Parathyroid adenoma (tissue), 2 donors: ENCODE data around the gene ARID3A.
"Not testable (repeated sequence)": the region's sequence is repeated elsewhere in the genome, so short reads cannot be mapped to it uniquely, and the experiment has no call there.

Experiments
- H2AFZ ChIP-seq: fragments of 300-600 bp; sonication (generic); one replicate; pipeline ENCODE4 v1.7.0; 2017; ENCODE audit warnings: antibody characterized with exemption, mild to moderate bottlenecking
- H3K27ac ChIP-seq: fragments of 300-600 bp; sonication (generic); one replicate; pipeline ENCODE4 v1.7.0; 2017
- H3K27me3 ChIP-seq: fragments of 300-600 bp; sonication (generic); one replicate; pipeline ENCODE4 v1.7.0; 2017; ENCODE audit warnings: low read length; ENCODE audit not compliant: control insufficient read depth, insufficient read depth
- H3K36me3 ChIP-seq: fragments of 300-600 bp; sonication (generic); one replicate; pipeline ENCODE4 v1.7.0; 2017; ENCODE audit warnings: low read length; ENCODE audit not compliant: control insufficient read depth, insufficient read depth
- H3K4me1 ChIP-seq: fragments of 300-600 bp; sonication (generic); one replicate; pipeline ENCODE4 v1.7.0; 2017; ENCODE audit warnings: control low read depth
- H3K4me2 ChIP-seq: fragments of 300-600 bp; sonication (generic); one replicate; pipeline ENCODE4 v1.7.0; 2017; ENCODE audit warnings: low read length
- H3K4me3 ChIP-seq: fragments of 300-600 bp; sonication (generic); one replicate; pipeline ENCODE4 v1.7.0; 2017; ENCODE audit warnings: low read depth, low read length
- H3K79me2 ChIP-seq: fragments of 300-600 bp; sonication (generic); one replicate; pipeline ENCODE4 v1.7.0; 2017; ENCODE audit warnings: control low read depth
- H3K9ac ChIP-seq: fragments of 300-600 bp; sonication (generic); one replicate; pipeline ENCODE4 v1.7.0; 2017; ENCODE audit warnings: mild to moderate bottlenecking
- H3K9me3 ChIP-seq: fragments of 300-600 bp; sonication (generic); one replicate; pipeline ENCODE4 v1.7.0; 2017; ENCODE audit warnings: low read length; ENCODE audit not compliant: control insufficient read depth
- TF ChIP-seq, protein P1 (sequence below): fragments of 300-600 bp; sonication (generic); IDR thresholded peaks from one replicate; pipeline ENCODE4 v1.7.0; 2017; ENCODE audit warnings: antibody characterized with exemption, mild to moderate bottlenecking
- donor health status: primary hyperparathyroidism.

Gene ARID3A

DNA sequence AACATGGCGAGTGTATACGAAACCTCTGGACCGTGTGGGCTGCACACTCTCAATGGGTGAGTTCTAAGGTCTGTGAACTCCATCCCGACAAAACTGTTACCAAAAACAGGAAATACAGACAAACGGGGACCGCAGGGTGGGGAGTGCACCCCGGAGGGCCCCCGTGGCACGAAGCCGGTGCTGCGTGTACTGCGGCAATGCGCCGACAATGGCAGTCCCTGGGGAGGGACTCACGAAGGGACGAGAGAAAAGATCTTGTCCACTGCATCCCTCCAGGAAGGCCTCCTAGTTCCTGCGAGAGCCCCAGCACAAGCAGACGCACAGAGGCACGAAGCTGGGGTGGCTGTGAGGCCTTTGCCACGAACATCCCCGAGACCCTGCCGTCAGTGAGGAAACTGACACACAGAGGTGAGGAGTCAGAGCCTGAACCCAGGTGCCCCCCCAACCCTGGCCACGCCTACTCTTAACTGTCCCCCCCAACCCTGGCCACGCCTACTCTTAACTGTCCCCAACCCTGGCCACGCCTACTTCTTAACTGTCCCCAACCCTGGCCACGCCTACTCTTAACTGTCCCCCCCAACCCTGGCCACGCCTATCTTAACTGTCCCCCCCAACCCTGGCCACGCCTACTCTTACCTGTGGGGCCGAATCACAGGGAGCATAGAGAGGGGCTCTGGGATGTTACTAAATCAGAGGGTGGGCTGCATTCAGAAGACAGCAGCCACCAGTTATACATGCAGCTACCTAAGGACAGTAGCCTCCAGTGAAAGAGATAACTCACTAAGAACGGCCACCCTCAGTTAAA is 37.1 kb upstream of the ARID3A start:
- Histone ChIP-seq H2AFZ (no peak overlapping the region), H3K4me1 (no peaks in the 10 kb centered on the region), H3K4me3 (no peak overlapping the region), H3K4me2 (no peak overlapping the region), H3K9me3 (no peaks in the 10 kb centered on the region), H3K79me2 (peaks cover 15% of the 10 kb centered on the region), H3K9ac (no peak overlapping the region), H3K27ac (no peak overlapping the region), H3K36me3 (no peaks in the 10 kb centered on the region), H3K27me3 (no peaks in the 10 kb centered on the region)
- TF ChIP-seq, protein P1, sequence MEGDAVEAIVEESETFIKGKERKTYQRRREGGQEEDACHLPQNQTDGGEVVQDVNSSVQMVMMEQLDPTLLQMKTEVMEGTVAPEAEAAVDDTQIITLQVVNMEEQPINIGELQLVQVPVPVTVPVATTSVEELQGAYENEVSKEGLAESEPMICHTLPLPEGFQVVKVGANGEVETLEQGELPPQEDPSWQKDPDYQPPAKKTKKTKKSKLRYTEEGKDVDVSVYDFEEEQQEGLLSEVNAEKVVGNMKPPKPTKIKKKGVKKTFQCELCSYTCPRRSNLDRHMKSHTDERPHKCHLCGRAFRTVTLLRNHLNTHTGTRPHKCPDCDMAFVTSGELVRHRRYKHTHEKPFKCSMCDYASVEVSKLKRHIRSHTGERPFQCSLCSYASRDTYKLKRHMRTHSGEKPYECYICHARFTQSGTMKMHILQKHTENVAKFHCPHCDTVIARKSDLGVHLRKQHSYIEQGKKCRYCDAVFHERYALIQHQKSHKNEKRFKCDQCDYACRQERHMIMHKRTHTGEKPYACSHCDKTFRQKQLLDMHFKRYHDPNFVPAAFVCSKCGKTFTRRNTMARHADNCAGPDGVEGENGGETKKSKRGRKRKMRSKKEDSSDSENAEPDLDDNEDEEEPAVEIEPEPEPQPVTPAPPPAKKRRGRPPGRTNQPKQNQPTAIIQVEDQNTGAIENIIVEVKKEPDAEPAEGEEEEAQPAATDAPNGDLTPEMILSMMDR, result no peak

DNA sequence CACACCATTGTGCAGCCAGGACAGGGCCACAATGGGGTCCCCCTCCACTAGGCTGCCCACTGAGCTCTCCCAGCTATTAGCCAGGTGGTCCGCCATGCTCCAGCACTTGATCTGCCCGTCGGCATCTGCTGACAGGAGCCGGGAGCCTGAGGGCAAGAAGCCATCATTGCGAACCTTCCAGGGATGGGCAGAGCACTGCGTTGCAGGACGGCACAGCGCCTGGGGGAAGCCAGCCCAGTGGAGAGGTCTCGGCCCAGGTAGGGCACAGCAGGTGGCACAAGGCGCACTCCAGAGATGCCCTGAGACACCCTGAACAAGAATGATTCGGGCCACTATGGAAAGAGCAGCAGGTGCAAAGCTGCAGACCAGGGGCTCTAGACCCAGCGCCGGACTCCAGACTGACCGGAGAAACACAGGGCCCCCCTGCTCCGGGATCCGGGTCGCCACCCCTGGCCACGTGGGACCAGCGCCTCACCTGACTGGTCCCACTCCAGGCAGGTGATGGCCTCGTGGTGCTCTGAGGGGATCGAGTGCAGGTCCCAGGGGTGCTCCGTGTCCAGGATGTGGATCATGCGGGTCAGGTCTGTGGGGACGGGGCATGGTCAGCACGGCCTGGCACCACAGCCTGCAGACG is 36.1 kb upstream of the ARID3A start:
- Histone ChIP-seq H3K27me3 (no peaks in the 10 kb centered on the region), H2AFZ (no peak overlapping the region), H3K27ac (no peak overlapping the region), H3K4me2 (no peak overlapping the region), H3K4me1 (no peaks in the 10 kb centered on the region), H3K9ac (no peak overlapping the region), H3K4me3 (no peak overlapping the region), H3K79me2 (peaks cover 14% of the 10 kb centered on the region), H3K9me3 (no peaks in the 10 kb centered on the region), H3K36me3 (no peaks in the 10 kb centered on the region)
- TF ChIP-seq, protein P1, result no peak

DNA sequence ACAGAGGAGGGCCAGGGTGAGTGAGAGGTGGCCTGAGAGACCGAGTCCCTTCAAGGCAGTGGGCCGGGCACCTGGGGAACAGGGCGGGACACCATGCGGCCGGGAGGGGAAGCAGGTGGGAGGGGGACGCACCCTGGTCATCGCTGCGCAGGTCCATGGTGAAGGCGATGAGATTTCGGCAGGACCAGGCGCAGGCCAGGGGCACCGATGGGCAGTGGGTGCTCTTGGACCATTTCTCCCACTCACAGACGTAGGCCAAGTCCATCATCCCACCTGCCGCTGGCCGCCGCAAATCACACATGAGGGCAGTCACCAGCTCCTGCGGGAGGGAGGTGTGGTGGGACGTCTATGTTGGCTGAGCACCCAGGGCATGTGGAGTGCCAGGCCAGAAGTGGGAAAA is 35.0 kb upstream of the ARID3A start:
- no peaks in the 10 kb centered on the region for H3K27me3 ChIP-seq
- TF ChIP-seq, protein P1, result no peak

DNA sequence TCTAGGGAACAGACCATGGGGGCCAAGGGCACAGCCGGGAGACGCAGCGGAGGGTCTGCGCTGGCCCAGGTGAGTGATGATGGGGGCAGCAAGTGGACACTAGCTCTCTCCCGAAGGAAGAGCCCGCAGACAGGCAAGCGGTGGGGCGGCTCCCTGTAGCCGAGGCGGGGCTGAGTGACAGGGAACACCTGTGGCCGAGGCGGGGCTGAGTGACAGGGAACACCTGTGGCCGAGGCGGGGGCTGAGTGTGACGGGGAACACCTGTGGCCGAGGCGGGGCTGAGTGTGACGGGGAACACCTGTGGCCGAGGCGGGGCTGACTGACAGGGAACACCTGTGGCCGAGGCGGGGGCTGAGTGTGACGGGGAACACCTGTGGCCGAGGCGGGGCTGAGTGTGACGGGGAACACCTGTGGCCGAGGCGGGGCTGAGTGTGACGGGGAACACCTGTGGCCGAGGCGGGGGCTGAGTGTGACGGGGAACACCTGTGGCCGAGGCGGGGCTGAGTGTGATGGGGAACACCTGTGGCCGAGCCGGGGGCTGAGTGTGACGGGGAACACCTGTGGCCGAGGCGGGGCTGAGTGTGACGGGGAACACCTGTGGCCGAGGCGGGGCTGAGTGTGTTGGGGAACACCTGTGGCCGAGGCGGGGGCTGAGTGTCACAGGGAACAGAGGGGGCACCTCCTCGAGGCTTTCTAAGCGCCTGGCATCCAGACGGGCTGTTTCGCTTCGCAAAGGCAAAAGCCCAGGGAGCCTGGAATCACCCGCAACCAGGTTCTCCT is 34.2 kb upstream of the ARID3A start:
- not testable (repeated sequence) for H3K36me3 ChIP-seq, H3K27ac ChIP-seq, H3K9me3 ChIP-seq, H3K4me1 ChIP-seq, H3K27me3 ChIP-seq, H2AFZ ChIP-seq, H3K79me2 ChIP-seq, H3K9ac ChIP-seq
- peak overlapping the region; percentile 80 for H3K4me3 ChIP-seq
- H3K4me2 ChIP-seq, result peak overlapping the region; percentile 91

More for the DNA sequence above, 35.0 kb upstream of the ARID3A start:
- H3K4me2 ChIP-seq, result no peak overlapping the region
- no peak overlapping the region for H3K27ac ChIP-seq
- no peaks in the 10 kb centered on the region for H3K4me1 ChIP-seq
- H3K9me3 ChIP-seq, result no peaks in the 10 kb centered on the region
- no peaks in the 10 kb centered on the region for H3K36me3 ChIP-seq
- no peak overlapping the region for H2AFZ ChIP-seq
- H3K4me3 ChIP-seq, result no peak overlapping the region
- H3K9ac ChIP-seq, result no peak overlapping the region
- H3K79me2 ChIP-seq, result peaks cover 5% of the 10 kb centered on the region

DNA sequence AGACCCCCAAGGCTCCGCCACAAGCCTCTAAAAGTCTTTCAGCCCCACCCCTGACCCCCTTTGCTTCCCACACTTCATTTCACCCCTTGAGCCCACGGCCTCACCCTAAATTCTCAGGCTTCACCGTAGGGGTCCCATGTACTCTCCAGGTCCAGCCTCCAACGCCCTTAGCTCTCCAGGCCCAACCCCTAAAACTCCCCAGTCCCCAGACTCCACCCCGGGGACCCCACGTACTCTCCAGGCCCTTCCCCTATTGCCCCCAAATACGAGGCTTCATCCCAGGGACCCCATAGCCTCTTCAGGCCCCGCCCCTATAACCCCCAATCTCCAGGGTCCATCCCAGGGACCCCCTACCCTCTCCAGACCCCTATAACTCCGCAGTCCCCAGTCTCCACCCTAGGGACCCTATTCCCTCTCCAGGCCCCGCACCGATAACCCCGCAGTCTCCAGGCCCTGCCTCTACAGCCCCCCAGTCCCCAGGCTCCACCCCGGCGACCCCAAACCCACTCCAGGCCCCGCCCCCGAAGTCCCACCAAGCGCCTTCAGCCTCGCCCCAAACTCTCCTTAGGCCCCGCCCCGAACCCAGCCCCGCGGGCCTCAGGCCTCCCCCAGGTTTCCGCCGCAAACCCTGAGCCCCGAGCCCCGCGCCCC is 33.5 kb upstream of the ARID3A start:
- Histone ChIP-seq H3K9me3 (no peaks in the 10 kb centered on the region), H3K27me3 (no peaks in the 10 kb centered on the region), H3K4me3 (peak overlapping the region; percentile 80), H3K4me1 (no peaks in the 10 kb centered on the region), H3K9ac (no peak overlapping the region), H3K79me2 (peaks cover 5% of the 10 kb centered on the region), H3K27ac (peak overlapping the region; percentile 6), H3K4me2 (peak overlapping the region; percentile 91), H3K36me3 (no peaks in the 10 kb centered on the region), H2AFZ (peak overlapping the region; percentile 13)
- TF ChIP-seq, protein P1, result no peak
